Epithelial cell of esophagus (primary cell): ENCODE measurements around the gene PITPNM2.

Experiments
- DNase-seq: peaks from one replicate; pipeline ENCODE4 v3.0.0; 2010; ENCODE audit warnings: low read depth
- H3K4me3 ChIP-seq: 2 replicates; pipeline ENCODE4 v1.5.1; 2011; ENCODE audit warnings: mild to moderate bottlenecking, low read length, control low read depth
- CTCF ChIP-seq: IDR thresholded peaks from 2 replicates; pipeline ENCODE4 v1.5.1; 2011; ENCODE audit warnings: low read depth, mild to moderate bottlenecking, low read length, control low read depth, inconsistent platforms; ENCODE audit not compliant: insufficient read depth; ENCODE audit errors: missing control alignments

Gene PITPNM2

GRCh38 chr12:123165537-123165936 is 14.6 kb upstream of the PITPNM2 start:
- TF ChIP-seq CTCF: no peak

GRCh38 chr12:123164710-123165261 is 13.9 kb upstream of the PITPNM2 start:
- H3K4me3 ChIP-seq: no peak overlapping the region
- no peak for DNase-seq
- no peak for TF ChIP-seq CTCF

More at GRCh38 chr12:123165537-123165936, 14.6 kb upstream of the PITPNM2 start:
- no peak overlapping the region for H3K4me3 ChIP-seq
- DNase-seq: no peak

- no peak overlapping the region for H3K4me3 ChIP-seq
- DNase-seq: peak; percentile 64
- no peak for TF ChIP-seq CTCF
Observed at GRCh38 chr12:123164222-123164621, 13.3 kb upstream of the PITPNM2 start.

- TF ChIP-seq CTCF: no peak
- peak; percentile 92 for DNase-seq
- no peak overlapping the region for H3K4me3 ChIP-seq
Observed at GRCh38 chr12:123163227-123163626, 12.3 kb upstream of the PITPNM2 start.

GRCh38 chr12:123160801-123161487 is 10.1 kb upstream of the PITPNM2 start:
- no peak for TF ChIP-seq CTCF
- H3K4me3 ChIP-seq: no peak overlapping the region
- no peak for DNase-seq

GRCh38 chr12:123153906-123154305 is 3.0 kb upstream of the PITPNM2 start:
- no peak for DNase-seq

More at GRCh38 chr12:123153906-123154305, 3.0 kb upstream of the PITPNM2 start:
- no peak overlapping the region for H3K4me3 ChIP-seq
- TF ChIP-seq CTCF: no peak
